Mesothelial cell of epicardium (in vitro differentiated cells): ENCODE measurements around the gene SLC9A4. TPM values are rescaled to one million over a fixed set of nuclear protein-coding genes. Genes with fewer than 3 reads are reported as not detected.

ENCODE experiments used
- DNase-seq, 2 experiments: peaks; one replicate each; pipeline ENCODE4 v3.0.0; 2021; ENCODE audit warnings: low spot score in 2 of 2; ENCODE audit not compliant: unreplicated experiment in 2 of 2
- H3K27ac Mint-ChIP-seq: 2 replicates; pipeline ENCODE4 v1.8.0; 2021; ENCODE audit warnings: mixed read lengths
- H3K27me3 Mint-ChIP-seq: 2 replicates; pipeline ENCODE4 v1.8.0; 2021; ENCODE audit warnings: low read depth, mixed read lengths
- H3K36me3 Mint-ChIP-seq: 2 replicates; pipeline ENCODE4 v1.8.0; 2021; ENCODE audit warnings: mixed read lengths
- H3K4me1 Mint-ChIP-seq: 2 replicates; pipeline ENCODE4 v1.8.0; 2021; ENCODE audit warnings: mixed read lengths
- H3K4me3 Mint-ChIP-seq: 2 replicates; pipeline ENCODE4 v1.8.0; 2021; ENCODE audit warnings: mild to moderate bottlenecking, moderate library complexity, mixed read lengths
- H3K9me3 Mint-ChIP-seq: 2 replicates; pipeline ENCODE4 v1.8.0; 2021; ENCODE audit warnings: mixed read lengths
- microRNA-seq: library from miRNA; unstranded; fragments of <30 nt; microRNA quantifications from one replicate; pipeline ENCODE4 v1.2.0, GENCODE V29; 2021; ENCODE audit warnings: inconsistent platforms, mixed read lengths
- total RNA-seq: library from RNA; stranded (reverse); gene quantifications from 3 replicates; pipeline ENCODE4 v1.2.1, GENCODE V29; 2021
- TF ChIP-seq, protein P1 (sequence below): fragments of 200-600 bp; sonication (generic); IDR thresholded peaks from one replicate; pipeline ENCODE4 v1.5.0; 2021; ENCODE audit warnings: antibody characterized with exemption; ENCODE audit not compliant: unreplicated experiment

SLC9A4 gene
- total RNA-seq, 1 donor from 2014 or later = 0.07 TPM

DNA sequence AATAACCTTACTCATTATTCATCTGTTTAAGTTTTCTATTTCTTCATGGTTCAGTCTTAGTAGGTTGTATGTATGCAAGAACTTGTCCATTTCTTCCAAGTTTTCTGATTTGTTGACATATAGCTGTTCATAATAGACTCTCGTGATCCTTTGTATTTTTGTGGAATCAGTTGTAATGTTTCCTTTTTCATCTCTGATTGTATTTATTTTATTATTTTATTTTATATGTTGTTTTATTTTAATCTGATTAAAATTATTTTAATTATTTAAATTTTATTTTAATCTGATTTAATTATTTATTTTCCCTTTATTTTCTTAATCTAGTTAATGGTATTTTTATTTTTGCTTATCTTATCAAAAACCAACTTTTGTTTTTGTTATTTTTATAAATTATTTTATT is 102.9 kb downstream of the SLC9A4 start:
- Mint-ChIP-seq H3K27me3 (no peaks in the 10 kb centered on the region), H3K4me1 (no peaks in the 10 kb centered on the region), H3K9me3 (peaks cover 41% of the 10 kb centered on the region), H3K4me3 (no peak overlapping the region), H3K36me3 (no peaks in the 10 kb centered on the region), H3K27ac (no peak overlapping the region)
- no peak for DNase-seq
- TF ChIP-seq, protein P1, sequence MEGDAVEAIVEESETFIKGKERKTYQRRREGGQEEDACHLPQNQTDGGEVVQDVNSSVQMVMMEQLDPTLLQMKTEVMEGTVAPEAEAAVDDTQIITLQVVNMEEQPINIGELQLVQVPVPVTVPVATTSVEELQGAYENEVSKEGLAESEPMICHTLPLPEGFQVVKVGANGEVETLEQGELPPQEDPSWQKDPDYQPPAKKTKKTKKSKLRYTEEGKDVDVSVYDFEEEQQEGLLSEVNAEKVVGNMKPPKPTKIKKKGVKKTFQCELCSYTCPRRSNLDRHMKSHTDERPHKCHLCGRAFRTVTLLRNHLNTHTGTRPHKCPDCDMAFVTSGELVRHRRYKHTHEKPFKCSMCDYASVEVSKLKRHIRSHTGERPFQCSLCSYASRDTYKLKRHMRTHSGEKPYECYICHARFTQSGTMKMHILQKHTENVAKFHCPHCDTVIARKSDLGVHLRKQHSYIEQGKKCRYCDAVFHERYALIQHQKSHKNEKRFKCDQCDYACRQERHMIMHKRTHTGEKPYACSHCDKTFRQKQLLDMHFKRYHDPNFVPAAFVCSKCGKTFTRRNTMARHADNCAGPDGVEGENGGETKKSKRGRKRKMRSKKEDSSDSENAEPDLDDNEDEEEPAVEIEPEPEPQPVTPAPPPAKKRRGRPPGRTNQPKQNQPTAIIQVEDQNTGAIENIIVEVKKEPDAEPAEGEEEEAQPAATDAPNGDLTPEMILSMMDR = no peak

DNA sequence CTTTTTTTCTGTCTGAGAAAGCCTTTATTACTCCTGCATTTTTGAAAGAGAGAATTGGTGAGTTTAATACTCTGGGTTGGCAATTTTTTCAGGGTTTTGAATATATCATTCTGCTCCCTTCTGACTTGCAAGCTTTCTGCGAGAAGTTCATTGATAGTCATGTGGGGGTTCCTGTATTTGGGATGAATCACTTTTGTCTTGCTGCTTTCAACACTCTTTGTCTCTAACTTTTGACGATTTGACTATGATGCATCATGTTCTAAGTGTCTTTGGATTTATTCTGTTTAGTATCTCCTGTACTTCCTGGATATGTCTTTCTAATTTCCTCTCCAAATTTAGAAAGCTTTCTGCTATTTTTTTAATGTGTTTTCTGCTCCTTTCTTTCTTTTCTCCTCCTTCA is 105.3 kb downstream of the SLC9A4 start:
- no peaks in the 10 kb centered on the region for H3K4me1 Mint-ChIP-seq
- H3K4me3 Mint-ChIP-seq = no peak overlapping the region
- no peak overlapping the region for H3K27ac Mint-ChIP-seq
- H3K27me3 Mint-ChIP-seq = no peaks in the 10 kb centered on the region
- no peaks in the 10 kb centered on the region for H3K36me3 Mint-ChIP-seq
- TF ChIP-seq, protein P1 = no peak
- no peak for DNase-seq
- H3K9me3 Mint-ChIP-seq = peaks cover 36% of the 10 kb centered on the region

DNA sequence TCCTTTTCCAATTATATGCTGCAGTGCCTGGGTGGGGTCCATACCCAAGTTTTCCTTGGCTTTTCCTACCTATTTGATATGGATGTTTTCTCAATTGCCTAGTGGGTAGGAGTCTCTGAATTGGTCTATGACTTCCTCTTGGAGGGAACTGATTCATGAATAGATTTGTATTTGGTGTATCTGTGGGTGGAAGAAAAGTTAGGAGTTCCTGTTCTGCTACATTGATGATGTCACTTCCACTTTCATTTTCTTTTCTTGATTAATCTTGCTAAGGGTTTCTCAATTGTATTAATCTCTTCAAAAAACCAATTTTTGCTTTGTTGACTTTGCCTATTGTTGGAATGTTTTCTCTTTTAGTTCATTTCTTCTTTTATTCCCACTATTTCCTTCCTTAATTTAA is 108.9 kb downstream of the SLC9A4 start:
- Mint-ChIP-seq H3K27ac (no peak overlapping the region), H3K27me3 (no peaks in the 10 kb centered on the region), H3K4me1 (no peaks in the 10 kb centered on the region), H3K9me3 (peaks cover 16% of the 10 kb centered on the region), H3K4me3 (no peak overlapping the region), H3K36me3 (no peaks in the 10 kb centered on the region)
- TF ChIP-seq, protein P1 = no peak
- DNase-seq = no peak

DNA sequence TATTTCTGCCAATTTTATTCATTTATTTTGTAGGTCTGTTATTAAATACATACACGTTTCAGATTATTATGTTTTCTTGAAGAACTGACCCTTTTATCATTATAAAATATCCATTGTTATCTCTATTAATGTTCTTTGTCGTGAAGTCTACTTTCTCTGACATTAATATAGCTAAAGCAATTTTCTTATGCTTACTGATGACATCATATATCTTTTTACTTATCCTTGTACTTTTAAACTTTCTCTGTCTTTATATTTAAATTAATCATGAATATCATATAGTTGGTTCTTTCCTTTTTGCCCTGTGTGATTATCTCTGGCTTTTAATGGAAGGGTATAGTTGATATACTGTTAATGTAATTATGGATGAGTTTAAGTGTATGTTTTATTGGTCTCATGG is 109.8 kb downstream of the SLC9A4 start:
- no peaks in the 10 kb centered on the region for H3K36me3 Mint-ChIP-seq
- H3K4me3 Mint-ChIP-seq = no peak overlapping the region
- H3K27ac Mint-ChIP-seq = no peak overlapping the region
- DNase-seq = no peak
- H3K9me3 Mint-ChIP-seq = peaks cover 11% of the 10 kb centered on the region
- no peaks in the 10 kb centered on the region for H3K27me3 Mint-ChIP-seq
- TF ChIP-seq, protein P1 = no peak
- H3K4me1 Mint-ChIP-seq = no peaks in the 10 kb centered on the region

Small RNA genes lying within 50 kb of the gene (microRNA-seq; reads per million reads assigned to microRNA genes)
- gene MIR4772 = not detected

Other genes starting within 250 kb of the SLC9A4 start
- 0.09 to 0.18 TPM in 2 of 3 replicates, not detected in the other for gene IL1RL1, start 161.7 kb upstream of the SLC9A4 start, total RNA-seq
- gene IL18R1, start 117.4 kb upstream of the SLC9A4 start, total RNA-seq = 0.71 to 2.3 TPM (median 1.1 TPM) in 3 replicates
- gene IL18RAP, start 50.1 kb upstream of the SLC9A4 start, total RNA-seq = not detected in 3 replicates
- gene SLC9A2, start 146.3 kb downstream of the SLC9A4 start, total RNA-seq = 0.04 TPM in 1 of 3 replicates, not detected in the others